Retinal pigment epithelial cell (primary cell): ENCODE results near the gene EXOC4.

Experiments
- DNase-seq: peaks from one replicate; pipeline ENCODE4 v3.0.0-alpha.2; 2010; ENCODE audit warnings: low read depth
- H3K4me3 ChIP-seq: 2 replicates; pipeline ENCODE4 v1.5.1; 2011; ENCODE audit warnings: mild to moderate bottlenecking, low read length, control low read depth, moderate library complexity
- CTCF ChIP-seq: conservative IDR thresholded peaks from 2 replicates; pipeline ENCODE4 v1.5.1; 2011; ENCODE audit warnings: low read depth, low read length, control low read depth, inconsistent platforms

EXOC4 gene

GRCh38 chr7:133815611-133816210 lies 562.8 kb downstream of the EXOC4 start:
- no peak overlapping the region for H3K4me3 ChIP-seq
- no peak for TF ChIP-seq CTCF
- no peak for DNase-seq

DNA sequence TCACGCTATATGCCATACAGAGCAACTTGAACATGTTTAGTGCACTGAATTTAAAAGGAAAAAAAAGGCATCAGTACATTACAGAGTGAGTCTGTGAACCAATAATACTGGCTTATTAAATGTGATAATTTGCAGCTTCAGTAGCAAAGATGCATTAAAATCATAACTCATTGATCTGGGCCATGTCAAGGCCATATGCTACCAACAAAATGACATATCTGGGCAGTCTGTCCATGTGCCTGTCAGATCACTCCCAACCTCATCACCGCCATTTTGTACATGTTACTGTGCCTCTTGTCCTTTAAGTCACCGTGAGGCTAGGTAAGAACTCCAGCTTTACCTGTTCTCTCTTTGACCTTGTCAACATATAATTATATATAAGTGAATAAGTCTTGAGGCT lies 566.8 kb downstream of the EXOC4 start:
- DNase-seq = no peak
- no peak overlapping the region for H3K4me3 ChIP-seq
- no peak for TF ChIP-seq CTCF

- no peak overlapping the region for H3K4me3 ChIP-seq
- TF ChIP-seq CTCF = no peak
- DNase-seq = no peak
Observed at GRCh38 chr7:133820584-133820983, 567.7 kb downstream of the EXOC4 start.

GRCh38 chr7:133821171-133821570 lies 568.3 kb downstream of the EXOC4 start:
- H3K4me3 ChIP-seq = no peak overlapping the region
- no peak for TF ChIP-seq CTCF
- DNase-seq = no peak

DNA sequence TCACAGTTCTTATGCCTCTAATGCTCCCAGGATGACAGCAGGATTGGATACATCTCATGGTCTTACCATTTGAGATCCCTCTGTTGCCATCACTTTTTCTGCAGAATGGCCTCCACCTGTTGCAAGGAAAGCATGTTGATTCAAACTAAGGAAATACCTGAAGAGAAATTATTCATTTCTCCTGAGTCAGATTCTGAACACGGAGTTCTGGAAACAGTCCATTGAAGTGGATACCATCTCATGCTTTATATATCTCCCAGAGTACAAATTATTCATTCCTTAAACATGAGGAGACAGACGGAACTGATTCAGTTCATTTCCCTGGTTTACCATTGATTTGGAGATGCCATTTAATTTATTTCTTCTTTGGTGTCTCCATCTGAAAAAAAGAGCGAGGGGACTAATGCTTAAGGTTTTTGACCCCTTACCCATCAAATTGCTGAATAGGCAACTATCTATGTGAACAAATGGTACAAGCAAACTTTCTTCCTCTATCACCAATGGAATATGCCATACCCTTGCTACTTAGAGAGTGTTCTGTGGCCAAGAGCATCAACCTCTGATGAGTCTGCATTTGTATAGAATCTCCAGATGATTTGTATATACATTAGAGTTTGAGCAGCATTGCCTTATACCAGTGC lies 569.2 kb downstream of the EXOC4 start:
- no peak for DNase-seq
- TF ChIP-seq CTCF = no peak
- no peak overlapping the region for H3K4me3 ChIP-seq

DNA sequence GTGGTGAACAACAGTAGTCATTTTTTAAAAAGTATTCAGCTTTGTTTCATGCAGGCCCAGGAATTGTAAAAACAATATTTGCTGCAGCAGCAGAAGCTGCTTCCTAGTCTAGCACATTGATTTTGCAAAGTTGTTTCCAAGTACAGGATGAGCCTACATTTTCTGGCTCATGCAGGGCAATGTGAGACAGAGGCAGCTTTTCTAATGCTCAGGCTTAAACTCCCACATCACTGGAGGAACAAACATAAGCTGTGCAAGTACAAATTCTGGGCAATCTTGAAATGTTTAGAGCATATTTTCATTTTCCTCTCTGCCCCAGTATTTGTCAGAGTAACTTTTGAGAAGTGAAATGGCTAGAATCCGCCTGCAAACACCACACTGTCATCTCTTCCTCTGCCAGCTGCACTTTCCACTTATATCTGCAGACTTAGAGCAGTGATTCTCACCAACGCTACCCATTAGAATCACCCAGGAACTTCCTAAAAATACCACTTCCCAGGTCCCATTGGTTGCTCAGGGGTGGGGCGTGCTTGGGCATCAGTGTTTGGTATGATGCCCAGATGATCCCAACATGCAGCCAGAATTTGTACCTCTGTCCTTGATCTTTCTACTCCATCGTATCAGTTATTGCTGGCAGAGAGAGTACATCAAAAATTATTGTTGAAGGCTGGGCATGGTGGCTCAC lies 570.1 kb downstream of the EXOC4 start:
- DNase-seq = no peak
- no peak for TF ChIP-seq CTCF
- H3K4me3 ChIP-seq = no peak overlapping the region

DNA sequence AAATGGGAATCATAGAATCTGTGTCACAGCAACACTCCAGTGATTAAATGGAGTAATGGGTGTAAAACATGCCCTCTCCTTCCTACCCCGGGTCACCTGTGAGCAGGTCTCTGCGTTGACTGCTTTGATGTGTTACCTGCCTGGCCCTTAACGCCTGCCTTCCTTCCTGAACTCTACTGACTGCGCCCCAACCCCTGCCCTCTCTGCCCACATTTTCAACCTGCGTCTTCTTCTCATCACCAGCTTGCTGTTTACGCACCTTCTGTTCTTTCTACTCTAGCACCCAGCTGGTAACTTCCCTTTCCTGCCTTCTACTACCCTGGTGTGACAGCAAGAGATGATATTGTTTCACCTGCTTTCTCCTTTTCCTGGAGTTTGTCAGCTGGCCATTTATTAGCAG lies 571.3 kb downstream of the EXOC4 start:
- no peak for TF ChIP-seq CTCF
- no peak for DNase-seq
- no peak overlapping the region for H3K4me3 ChIP-seq
